Esophagus squamous epithelium (tissue), 5 donors: ENCODE results near the gene ABAT. TPM values are rescaled to one million over a fixed set of nuclear protein-coding genes. Genes with fewer than 3 reads are reported as not detected.

Experiments used
- DNase-seq: peaks from one replicate; lab custom pipeline; 2025; lab: John Stamatoyannopoulos, UW
- H3K27ac ChIP-seq, 4 donors: fragments of 200-600 bp; sonication (generic); one replicate each; pipeline ENCODE4 v1.5.1; 2016 to 2019; ENCODE audit warnings: mild to moderate bottlenecking in 1 of 4
- H3K27me3 ChIP-seq, 4 donors: fragments of 200-600 bp; sonication (generic); 1 replicate in 3 of 4; 2 replicates in 1 of 4; pipeline versions ENCODE4 v1.5.1 to v1.6.0; 2017 to 2021; ENCODE audit warnings: antibody characterized with exemption in 1 of 4
- H3K36me3 ChIP-seq, 3 donors: fragments of 200-600 bp; sonication (generic); one replicate each; pipeline ENCODE4 v1.5.1; 2016 to 2019
- H3K4me1 ChIP-seq, 3 donors: fragments of 200-600 bp; sonication (generic); one replicate each; pipeline ENCODE4 v1.5.1; 2017 to 2019
- H3K4me3 ChIP-seq, 4 donors: fragments of 200-600 bp; sonication (generic); 1 replicate in 3 of 4; 2 replicates in 1 of 4; pipeline ENCODE4 v1.5.1; 2016 to 2019; ENCODE audit warnings: mild to moderate bottlenecking in 2 of 4, moderate library complexity in 1 of 4
- H3K9me3 ChIP-seq, 3 donors: fragments of 200-600 bp; sonication (generic); one replicate each; pipeline ENCODE4 v1.5.1; 2016 to 2019
- CTCF ChIP-seq, 6 experiments: fragments of 450-650 bp in 4 of 6; fragments of 200-600 bp in 2 of 6; sonication (generic) in 2 of 6; IDR thresholded peaks; one replicate each; pipeline ENCODE4 v1.5.1; 2016 to 2019; ENCODE audit warnings: antibody characterized with exemption in 6 of 6, mild to moderate bottlenecking in 4 of 6, moderate library complexity in 4 of 6
- POLR2A ChIP-seq, 4 donors: fragments of 450-650 bp; IDR thresholded peaks; one replicate each; pipeline ENCODE4 v1.6.1; 2017; ENCODE audit warnings: antibody characterized with exemption in 4 of 4, mild to moderate bottlenecking in 4 of 4, moderate library complexity in 3 of 4
- WGBS, 2 donors: methylation state at CpG; one replicate each; pipeline ENCODE4 v1.1.5; 2018; 5-methylcytosine and 5-hydroxymethylcytosine counted together
- intact Hi-C: fragments of 100-400 bp; cut with DNase I; formaldehyde crosslinking; loops from one replicate; pipeline ENCODE4 v1.15.0; 2022
- total RNA-seq, 4 donors: library from RNA; depleted of rRNA; stranded (reverse); fragments of >200 nt; gene quantifications; one replicate each; pipeline ENCODE4 v1.1.0, GENCODE V29; 2016
- donor health status: DM: yes; HTN: yes; CAD: no.

Gene ABAT
- total RNA-seq, 4 donors from 2014 or later: 2.9 to 14.5 (median 9.1) TPM

- peaks cover 27 to 100% (median 51%) of the 10 kb centered on the region in 3 donors for H3K36me3 ChIP-seq
- no peaks in the 10 kb centered on the region for H3K9me3 ChIP-seq
- peaks cover 0 to 8% (median 3%) of the 10 kb centered on the region in 3 donors for H3K4me1 ChIP-seq
- no peak for DNase-seq
- intact Hi-C loops: no loop called here
- H3K4me3 ChIP-seq: no peak overlapping the region
- no peak overlapping the region for H3K27ac ChIP-seq
- no peaks in the 10 kb centered on the region for H3K27me3 ChIP-seq
- TF ChIP-seq POLR2A (IDR thresholded peaks at IDR 0.05) (no peak), CTCF (IDR thresholded peaks at IDR 0.05) (no peak)
- 79 to 93% methylated on average over 12 to 14 of the region's 14 CpGs for WGBS, 2 donors
These were observed 139.8 kb downstream of the ABAT start for GRCh38 chr16:8814095-8814806.

DNA sequence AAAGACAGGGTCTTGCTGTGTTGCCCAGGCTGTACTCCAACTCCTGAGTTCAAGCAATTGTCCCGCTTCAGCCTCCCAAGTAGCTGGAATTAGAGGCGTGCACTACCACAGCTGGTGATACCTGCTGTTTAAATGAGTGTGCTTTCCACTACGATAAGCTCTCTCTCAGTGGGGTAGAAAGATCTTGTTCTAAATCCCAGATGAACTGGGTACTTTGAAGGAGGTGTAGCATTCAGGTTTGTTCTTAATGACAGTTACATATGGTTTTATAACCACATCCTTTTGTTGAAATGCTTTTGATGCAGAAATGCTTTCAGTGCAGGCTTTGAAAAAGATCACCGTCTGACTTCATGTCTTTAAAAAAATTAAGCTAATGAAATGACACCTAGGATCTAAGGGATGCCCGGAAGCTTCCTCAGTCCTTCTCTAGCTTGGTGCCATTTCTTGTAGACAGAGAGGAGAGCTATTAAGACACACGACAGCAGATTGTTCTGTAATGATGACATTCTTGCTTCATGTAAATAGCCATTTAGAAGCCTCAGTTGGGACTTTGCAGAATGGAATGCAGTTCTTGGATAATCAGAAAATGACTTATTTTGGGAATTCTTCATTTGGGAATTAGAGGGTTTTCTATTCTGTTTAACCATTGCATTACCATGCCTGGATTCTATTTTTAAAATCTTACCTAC is 142.7 kb downstream of the ABAT start:
- H3K4me1 ChIP-seq: peaks cover 0 to 3% (median under 1%) of the 10 kb centered on the region in 3 donors
- no peak overlapping the region for H3K27ac ChIP-seq
- no peak overlapping the region for H3K4me3 ChIP-seq
- H3K27me3 ChIP-seq: no peaks in the 10 kb centered on the region
- intact Hi-C loops: no loop called here
- TF ChIP-seq CTCF (IDR thresholded peaks at IDR 0.05): no peak
- no peak for TF ChIP-seq POLR2A (IDR thresholded peaks at IDR 0.05)
- peaks cover 24 to 100% (median 43%) of the 10 kb centered on the region in 3 donors for H3K36me3 ChIP-seq
- DNase-seq: no peak
- 75 to 78% methylated on average over 6 of the region's 6 CpGs for WGBS, 2 donors
- H3K9me3 ChIP-seq: no peaks in the 10 kb centered on the region

DNA sequence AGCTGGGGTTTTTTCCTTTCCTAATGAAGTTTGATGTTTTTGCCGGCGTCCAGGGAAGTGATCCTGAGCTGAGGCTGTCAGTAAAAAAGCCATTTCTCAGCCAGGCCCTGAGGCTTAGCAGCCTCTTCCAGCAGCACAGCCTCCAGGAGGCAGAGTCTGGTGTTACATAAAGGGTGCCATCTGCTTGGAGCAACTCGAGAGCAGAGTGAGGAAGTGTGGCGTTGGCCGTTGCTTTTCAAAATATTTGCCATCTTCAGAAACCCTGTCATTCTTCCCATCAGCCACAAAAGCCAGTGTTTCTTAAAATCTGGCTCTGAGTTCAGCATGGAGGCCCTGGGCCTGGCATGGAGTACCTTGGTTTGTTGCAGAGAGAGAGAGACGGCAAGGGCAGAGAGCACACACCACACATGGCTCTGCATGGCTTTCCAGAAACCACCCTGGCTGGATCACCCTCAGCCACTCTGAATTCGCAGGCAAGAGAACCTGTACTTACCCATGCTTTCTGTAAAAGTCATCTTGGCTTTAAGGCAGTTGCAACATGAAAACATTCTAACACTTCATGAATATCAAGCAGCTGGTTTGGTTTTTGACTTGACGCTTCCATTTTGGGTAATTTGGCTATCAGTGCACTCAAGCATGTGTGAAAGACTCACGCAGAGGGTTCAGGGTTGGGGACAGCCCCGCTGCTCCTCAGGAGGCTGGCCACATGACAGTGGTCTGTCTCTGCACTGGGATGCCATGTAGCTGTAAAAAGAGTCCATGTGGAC is 144.3 kb downstream of the ABAT start:
- Histone ChIP-seq H3K27ac (no peak overlapping the region), H3K36me3 (peaks cover 11 to 94% (median 27%) of the 10 kb centered on the region in 3 donors), H3K9me3 (no peaks in the 10 kb centered on the region), H3K4me3 (no peak overlapping the region), H3K27me3 (no peaks in the 10 kb centered on the region), H3K4me1 (no peaks in the 10 kb centered on the region)
- 80 to 93% methylated on average over 5 to 8 of the region's 10 CpGs for WGBS, 2 donors
- TF ChIP-seq CTCF (IDR thresholded peaks at IDR 0.05) (no peak), POLR2A (IDR thresholded peaks at IDR 0.05) (no peak)
- intact Hi-C loops: no loop called here
- no peak for DNase-seq

DNA sequence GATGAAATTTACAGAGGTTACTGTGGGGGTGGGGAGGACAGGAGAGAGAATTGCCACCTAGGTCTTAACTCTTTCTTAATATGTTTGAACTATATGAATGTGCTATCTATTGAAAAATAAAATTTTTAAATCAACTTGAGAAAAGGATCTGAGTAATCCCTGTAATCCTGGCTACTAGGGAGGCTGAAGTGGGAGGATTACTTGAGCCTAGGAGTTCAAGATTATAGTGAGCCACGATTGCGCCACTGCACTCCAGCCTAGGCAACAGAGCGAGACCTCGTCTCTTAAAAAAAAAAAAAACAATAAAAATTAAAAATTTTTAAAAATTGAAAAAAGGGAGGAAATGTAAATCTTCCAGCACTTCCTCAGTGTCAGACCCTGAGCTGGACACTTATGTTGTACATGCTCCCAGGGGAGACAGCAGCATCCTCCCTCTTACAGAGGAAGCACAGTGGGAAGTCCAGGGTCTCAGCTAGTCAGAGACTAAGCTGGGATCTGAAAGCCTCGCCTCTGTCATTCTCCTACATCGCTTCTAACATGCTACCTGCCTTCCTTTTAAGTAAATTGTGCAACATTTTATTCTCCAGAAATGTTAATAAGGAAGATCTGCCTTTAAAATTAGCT is 145.1 kb downstream of the ABAT start:
- no peak overlapping the region for H3K4me3 ChIP-seq
- WGBS, 2 donors: 89 to 91% methylated on average over 6 of the region's 6 CpGs
- intact Hi-C loops: no loop called here

More for the DNA sequence above, 145.1 kb downstream of the ABAT start:
- no peaks in the 10 kb centered on the region for H3K27me3 ChIP-seq
- TF ChIP-seq CTCF (IDR thresholded peaks at IDR 0.05) (no peak), POLR2A (IDR thresholded peaks at IDR 0.05) (no peak)
- peaks cover 11 to 94% (median 20%) of the 10 kb centered on the region in 3 donors for H3K36me3 ChIP-seq
- H3K9me3 ChIP-seq: no peaks in the 10 kb centered on the region
- DNase-seq: no peak
- H3K4me1 ChIP-seq: no peaks in the 10 kb centered on the region
- no peak overlapping the region for H3K27ac ChIP-seq
